CD4-positive, alpha-beta T cell treated with Interleukin-21 for 1 hour (primary cell): Measurements from ENCODE around the gene ELSPBP1.
"Not testable (repeated sequence)": the region's sequence is repeated elsewhere in the genome, so short reads cannot be mapped to it uniquely, and the experiment has no call there.

Experiments used
- DNase-seq: peaks from one replicate; pipeline ENCODE4 v3.0.0-alpha.2; 2020

Gene ELSPBP1

DNA sequence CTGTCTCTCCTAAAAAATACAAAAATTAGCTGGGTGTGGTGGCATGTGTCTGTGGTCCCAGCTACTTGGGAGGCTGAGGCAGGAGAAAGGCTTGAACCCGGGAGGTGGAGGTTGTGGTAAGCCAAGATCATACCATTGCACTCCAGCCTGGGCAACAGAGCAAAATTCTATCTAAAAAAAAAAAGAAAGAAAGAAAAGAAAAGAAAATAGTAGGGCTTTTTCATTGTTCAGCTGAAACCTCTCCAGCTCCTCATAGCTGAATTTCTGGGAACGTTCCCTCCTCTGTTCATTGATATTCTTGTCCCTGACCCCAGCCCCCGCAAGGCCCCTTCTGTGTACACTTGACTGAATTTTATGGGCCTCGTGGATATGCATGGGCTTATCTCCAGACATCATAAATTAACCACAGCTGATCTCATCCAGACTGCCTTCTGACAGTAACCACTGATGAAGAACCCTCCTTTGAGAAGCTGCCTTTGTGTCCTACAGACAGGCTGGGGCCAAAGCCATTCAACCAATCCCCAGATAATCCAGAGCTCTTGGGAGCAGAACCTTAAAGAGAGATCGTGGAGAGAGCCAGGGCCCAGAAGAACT is at the start of gene ELSPBP1:
Gene ELSPBP1 (plus strand): TSS at position 424 of the 594 bp plus-strand sequence. CDS start 14,036 bp downstream, outside the sequence.
- no peak for DNase-seq

DNA sequence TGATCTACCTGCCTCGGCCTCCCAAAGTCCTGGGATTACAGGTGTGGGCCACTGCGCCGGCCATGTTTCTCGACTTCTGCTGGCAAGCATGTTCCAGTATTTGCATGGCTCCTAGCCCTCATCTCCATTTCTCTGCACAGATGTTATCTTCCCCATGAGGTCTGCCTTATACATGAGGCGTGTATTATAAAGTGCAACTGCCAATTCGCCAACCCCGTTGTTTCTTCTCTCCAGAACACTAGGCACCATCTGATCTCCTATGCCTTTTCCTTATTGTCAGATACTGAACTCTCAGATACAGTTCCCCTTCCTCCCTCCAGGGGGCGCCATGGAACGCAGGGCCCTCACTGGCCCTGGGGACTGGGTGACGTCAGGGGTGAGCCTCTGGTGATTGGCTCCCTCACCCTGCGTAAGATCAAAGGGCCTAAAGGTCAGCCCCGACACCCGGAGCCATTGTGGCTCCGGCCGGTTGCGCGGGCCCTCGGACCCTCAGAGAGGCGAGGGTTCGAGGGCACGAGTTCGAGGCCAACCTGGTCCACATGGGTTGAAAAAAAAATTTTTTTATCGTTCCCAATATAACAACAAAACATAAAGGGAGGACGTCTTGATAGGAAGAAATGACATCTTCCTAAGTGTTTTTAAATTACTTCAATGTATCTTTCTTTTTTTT is 44.4 kb upstream of the ELSPBP1 start:
- DNase-seq = not testable (repeated sequence)

DNA sequence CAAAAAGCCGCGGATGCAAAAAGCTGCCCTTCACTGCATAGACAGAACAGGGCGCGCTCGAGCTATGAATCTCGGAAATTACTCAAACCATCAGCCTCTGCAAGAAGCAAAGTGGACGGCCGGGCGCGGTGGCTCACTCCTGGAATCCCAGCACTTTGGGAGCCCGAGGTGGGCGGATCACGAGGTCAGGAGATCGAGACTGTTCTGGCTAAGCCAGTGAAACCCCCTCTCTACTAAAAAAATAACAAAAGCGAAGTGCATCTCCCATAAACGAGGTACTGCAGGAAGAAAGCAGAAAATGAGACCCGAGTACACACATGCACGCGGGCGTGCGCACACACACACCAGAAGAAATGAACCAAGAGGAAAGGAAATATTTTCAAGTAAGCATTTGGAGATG is 42.3 kb upstream of the ELSPBP1 start:
- DNase-seq = not testable (repeated sequence)

DNA sequence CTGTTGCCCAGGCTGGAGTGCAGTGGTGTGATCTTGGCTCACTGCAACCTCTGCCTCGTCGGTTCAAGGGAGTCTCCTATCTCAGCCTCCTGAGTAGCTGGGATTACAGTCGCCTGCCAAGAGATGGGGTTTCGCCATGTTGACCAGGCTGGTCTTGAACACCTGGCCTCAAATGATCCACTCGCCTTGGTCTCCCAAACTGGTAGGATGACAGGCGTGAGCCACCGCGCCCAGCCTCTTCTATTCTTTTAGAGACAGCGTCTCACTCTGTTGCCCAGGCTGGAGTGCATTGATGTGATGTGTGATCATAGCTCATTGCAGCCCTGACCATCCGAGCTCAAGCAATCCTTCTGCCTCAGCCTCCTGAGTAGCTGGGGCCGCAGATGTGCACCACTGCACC is 38.5 kb upstream of the ELSPBP1 start:
- DNase-seq = not testable (repeated sequence)

DNA sequence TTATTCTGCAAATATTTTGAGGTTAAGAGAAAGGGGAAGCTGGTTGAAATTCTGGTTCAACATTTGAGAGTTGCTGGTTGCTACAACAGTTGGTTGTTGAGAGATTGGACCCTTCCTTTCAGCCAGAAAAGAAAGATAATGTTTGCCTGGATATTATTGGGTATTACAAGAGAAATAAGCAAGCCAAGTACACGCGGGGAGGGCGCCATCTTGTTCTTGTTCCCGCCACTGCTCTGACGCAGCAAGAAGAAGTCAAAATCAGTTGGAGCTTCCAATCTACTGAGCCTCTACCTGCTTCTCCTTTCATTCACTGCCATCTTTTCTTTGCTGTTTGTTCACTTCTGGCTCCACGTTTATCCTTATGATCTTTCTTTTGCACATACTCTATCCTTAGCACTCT is 20.9 kb upstream of the ELSPBP1 start:
- DNase-seq = no peak

DNA sequence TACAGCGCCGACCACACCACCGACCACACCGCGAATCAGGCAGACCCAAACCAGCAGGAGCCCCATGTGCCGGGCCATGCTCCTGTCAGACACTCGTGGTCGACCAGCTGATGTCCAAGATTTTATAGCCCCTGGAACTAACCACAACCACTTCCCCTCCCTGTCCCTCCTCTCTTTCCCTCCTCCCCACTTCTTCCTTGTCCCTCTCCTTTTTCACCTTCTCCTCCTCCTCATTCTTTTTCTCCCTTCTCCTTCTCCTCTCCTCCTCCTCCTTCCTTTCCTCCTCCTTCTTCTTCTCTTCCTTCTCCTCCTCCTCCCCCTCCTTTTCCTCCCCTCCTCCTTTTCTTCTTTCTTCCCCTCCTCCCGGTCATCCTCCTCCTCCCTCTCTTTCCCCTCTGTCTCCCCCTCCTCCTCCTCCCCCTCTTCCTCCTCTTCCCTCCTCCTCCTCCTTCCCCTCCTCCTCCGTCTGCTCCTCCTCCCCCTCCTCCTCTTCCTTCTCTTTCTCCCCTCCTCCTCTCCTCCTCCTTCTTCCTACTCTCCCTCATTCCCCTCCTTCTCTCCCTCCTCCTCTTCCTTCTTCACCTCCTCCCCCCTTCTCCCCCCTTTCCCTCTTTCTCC is 3.1 kb upstream of the ELSPBP1 start:
- no peak for DNase-seq

DNA sequence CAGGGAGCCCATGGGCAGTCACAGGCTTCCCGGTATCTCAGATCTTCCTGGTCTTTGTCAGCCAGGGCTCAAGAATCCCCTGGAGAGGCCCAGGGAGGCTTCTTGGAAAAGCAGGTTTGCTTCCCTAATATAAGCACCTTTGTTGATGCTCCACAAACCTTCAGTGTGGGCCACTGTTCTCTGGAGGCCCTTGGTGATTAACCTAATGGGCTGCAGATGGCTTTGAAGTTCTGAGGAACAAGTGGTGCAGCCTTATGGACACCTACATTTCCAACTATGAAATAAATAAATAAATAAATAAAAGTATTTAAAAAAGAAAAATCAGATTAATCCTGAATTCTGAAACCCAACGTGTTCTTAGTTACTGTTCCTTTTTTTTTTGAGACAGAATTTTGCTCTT is 2.4 kb upstream of the ELSPBP1 start, which contains the start of gene BSPH1:
Gene BSPH1 (minus strand): TSS at position 101 of the 400 bp plus-strand sequence. CDS start 89 bp downstream, at position 12.
- DNase-seq = no peak

DNA sequence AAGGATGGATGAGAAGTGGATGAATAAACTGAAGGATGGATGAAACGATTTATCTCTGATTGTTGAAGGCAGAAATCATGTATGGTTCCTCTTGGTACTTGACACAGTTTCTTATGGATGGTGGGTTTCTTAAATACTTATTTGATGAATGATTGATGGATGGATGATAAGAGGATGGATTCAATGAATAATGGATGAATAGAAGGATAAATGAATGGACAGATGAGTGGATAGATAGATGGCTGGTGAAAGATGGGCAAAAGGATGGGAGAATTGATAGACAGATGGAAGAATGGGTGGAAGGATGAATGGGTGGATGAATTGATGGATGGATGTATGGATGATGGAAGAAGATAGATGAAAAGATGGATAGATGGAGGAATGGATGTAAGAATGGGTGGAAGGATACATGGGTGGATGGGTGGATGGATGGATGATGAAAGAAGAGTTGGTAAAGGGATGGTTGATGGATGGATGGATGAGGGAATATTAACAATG is 1.8 kb downstream of the ELSPBP1 start:
- DNase-seq = no peak

DNA sequence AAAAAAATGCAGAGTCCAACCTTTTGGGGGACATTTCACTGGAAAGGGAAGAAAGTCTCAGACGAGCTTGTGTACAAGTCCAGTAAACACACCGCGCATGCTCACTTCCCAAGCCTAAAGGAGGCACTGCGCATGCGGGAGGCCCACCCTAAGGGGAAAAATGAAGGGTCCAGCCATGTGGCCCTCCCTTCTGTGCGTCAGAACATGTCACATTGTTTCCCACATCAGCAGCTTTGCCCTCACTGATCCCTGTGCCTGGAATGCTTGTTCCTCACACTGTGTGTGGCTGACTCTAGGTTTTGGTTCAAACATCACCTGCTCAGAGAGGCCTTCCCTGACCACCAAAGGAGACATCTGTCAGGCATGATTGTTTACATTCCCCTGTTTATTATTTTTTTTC is 4.4 kb downstream of the ELSPBP1 start:
- no peak for DNase-seq

DNA sequence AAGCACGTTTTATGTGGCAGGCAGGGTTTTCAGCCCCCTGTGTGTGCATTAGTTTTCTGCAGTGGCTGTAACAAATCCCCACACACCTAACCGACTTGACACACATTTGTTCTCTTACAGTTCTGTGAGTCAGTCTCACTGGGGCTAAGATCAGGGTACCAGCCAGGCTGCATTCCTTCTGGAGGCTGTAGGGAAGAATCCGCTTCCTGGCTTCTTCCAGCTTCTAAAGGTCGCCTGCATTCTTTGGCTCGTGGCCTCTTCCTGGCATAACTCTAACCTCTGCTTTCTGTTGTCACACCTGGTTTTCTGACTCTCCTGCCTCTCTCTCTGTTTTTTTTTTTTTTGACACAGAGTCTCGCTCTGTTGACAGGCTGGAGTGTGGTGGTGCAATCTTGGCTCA is 6.4 kb downstream of the ELSPBP1 start:
- no peak for DNase-seq

DNA sequence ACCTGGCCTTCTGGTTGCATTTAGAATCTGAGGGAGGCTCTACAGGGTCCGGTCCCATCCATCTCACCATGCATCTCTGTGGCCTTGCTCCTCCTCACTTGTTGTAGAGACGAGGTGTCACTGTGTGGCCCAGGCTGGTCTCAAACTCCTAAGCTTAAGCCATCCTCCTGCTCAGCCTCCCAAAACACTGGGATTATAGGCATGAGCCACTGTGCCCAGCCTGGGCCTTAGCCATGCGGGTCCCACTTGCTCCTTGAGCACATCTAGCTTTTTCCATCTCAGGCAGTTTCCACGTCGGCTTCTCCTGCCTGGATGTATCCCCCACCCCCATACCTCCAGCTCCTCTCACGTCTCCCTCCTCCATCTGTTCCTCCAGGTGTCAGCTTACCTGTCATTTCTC is 9.8 kb downstream of the ELSPBP1 start:
- DNase-seq = no peak

DNA sequence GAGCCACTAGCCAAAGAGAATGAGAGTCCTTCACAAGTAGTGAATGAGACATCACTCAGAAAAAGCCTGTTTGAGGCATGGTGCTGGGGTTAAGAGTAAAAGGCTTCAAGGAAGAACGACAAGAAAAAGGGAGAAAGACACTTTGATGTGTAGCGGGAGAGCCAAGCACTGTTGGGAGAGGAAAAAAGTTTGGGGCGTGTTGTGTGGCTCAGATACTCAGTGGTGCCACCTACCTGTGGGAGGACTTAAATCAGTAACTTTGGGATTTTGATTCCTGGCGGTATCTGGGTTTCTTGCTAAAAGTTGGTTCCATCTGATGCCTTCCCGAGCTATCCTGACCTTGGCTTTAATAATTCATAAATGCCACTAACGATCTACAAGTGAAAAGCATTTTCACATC is 12.3 kb downstream of the ELSPBP1 start:
- DNase-seq = no peak

DNA sequence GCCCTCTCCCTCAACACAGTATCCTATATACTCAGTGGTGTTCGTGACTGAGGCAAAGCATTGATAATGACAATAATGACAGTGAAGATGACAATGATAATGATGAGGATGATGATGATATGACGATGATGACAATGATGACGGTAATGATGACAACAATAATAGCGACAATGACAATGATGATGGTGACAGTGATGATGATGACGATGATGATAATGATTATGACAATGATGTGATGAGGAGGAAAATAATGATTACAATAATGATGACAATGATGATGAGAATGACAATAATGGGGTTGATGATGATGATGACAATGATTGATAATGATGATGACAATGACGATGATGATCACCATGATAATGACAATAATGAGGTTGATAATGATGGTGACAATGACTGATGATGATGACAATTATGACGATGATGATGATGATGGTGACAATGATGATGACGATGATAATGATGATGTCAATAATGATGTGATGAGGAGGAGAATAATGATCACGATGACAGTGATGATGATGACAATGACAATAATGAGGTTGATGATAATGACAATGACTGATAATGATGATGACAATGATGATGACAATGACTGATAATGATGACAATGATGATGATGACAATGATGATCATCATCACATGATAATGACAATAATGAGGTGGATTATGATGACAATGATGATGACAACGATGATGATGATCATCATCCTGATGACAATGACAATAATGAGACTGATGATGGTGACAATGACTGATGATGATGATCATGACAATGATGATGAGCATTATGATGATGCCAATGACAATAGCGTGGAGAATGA is 16.7 kb downstream of the ELSPBP1 start:
- DNase-seq = no peak

DNA sequence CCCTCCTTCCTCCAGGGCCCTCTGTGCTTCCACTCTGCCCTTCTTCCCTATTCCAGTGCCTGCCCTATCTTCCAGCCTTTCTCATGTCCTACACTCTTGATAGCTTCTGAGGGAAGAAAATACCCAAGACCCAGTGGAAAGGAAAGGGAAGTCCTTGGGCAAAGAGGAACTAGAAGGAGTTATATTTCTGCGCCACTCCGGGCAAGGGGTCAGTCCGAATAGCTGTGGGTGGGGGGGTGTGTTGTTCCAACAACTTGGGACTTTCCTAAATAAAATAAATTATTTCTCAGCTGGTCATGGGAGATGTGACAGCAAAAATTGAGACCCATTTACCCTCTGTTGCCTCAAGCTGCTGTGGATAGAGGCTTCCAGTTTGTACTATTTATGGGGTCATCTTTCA is 26.3 kb downstream of the ELSPBP1 start:
- DNase-seq = no peak

DNA sequence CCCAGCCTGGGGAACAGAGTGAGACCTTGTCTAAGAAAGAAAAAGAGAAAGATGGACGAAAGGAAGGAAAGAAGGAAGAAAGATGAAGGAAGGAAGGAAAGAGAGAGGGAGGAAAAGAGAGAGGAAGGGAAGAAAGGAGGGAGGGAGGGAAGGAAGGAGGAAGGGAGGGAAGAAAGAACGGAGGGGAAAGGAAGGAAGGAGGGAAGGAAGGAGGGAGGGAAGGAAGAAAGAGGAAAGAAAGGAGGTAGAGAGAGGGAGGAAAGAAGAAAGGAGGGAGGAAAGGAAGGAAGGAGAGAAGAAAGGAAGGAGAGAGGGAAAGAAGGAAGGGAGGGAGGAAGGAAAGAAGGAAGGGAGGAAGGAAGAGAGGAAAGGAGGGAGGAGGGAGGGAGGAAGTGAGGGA is 28.6 kb downstream of the ELSPBP1 start:
- no peak for DNase-seq

DNA sequence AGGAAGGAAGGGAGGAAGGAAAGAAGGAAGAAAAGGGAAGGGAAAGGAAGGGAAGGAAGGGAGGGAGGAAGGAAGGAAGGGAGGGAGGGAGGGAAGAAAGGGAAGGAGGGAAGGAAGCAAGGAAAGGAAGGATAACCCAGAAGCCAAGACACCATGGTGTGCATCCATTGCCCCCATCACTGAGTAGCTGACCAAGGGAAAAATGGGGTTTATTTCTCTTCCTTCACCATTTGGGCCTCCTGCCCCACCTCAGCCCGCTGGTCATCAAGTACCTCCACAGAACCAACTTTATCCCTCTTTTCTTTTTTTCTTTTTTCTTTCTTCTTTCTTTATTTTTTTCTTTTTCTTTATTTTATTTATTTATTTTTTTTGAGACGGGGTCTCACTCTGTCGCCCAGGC is 29.1 kb downstream of the ELSPBP1 start:
- DNase-seq = no peak

DNA sequence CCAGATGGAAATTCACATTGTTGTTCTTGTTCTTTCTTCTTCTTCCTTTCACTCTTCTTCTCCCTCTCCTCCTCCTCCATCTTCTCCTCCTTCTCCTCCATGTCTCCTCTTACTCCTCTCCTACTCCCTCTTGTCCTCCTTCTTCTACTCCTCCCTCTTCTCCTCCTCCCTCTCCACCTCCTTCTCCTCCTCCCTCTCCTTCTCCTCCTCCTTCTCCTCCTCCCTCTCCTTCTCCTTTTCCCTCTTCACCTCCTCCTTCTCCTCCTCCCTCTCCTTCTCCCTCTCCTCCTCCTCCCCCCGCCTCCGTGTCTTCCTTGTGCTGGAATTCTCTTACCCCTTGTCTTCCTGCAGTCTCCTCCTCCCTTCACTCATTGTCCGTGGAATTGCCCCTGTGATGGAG is 31.0 kb downstream of the ELSPBP1 start:
- DNase-seq = no peak

DNA sequence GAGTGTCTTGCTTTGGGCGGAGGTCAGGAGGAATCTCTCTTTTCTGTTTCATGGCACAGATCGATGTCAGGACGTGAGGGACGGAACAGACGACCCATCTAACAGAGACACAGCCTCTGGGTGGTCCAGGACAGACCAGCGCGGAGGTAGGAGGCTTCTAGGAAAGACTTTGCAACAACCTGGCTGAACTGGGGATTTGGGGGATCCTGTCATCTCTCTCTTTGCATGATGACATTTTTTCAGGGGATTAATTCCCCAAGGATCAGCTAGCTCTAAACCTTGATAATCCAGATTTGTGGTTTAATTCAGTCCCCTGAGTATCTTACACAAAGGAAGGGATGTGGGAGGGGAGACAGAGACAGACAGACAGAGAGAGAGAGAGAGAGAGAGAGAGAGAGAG is 35.0 kb downstream of the ELSPBP1 start:
- DNase-seq = no peak

DNA sequence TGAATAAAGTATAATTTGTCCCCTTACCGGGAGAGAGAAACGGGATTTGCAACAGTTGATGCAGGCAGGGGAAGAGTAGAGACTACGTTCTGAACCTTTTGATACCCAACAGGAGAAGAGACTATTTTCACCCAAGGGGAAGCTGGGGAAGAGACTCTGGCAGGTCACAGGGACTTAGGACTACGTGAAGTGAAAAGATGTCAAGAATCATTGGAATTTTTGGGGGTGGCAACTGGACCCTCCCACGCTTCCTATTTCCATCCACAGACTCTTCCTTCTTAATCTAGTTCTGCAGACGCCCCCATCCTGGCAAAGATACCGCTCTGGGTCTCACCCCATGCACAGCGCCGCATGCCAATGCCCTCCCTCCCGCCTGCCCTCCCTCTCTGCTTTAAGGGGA is 35.6 kb downstream of the ELSPBP1 start:
- no peak for DNase-seq

DNA sequence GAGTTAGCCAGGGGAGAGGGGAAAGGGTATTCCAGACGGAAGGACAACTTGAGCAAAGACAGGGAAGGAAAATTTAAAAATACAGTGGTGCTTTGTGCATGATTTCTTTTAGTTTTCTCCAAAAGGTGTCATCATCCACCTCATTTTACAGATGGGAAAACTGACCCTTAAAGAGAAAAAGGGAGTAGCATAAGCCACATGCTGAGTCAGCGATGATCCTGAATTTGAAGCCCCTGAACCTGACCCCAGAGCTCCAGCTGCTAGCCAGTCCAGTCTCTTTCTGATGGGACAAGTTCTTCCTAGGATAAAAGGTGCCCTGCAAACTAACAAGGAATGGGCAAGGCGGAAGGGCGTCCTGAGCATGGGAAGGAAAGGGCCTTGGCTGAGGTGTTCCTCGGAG is 39.2 kb downstream of the ELSPBP1 start:
- DNase-seq = no peak

DNA sequence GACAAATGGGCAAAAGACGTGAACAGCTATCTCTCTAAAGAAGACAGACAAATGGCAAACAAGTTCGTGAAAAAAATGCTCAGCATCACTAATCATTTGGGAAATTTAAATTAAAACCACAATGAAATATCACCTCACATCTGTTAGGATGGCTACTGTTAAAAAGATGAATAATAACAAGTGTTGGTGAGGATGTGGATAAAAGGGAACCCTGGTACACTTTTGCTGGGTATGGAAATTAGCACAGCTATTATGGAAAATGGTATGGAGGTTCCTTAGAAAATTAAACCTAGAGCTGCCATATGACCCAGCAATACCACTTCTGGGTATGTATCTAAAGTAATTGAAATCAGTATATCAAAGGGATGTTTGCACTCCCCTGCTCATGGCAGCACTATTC is 42.3 kb downstream of the ELSPBP1 start:
- no peak for DNase-seq

DNA sequence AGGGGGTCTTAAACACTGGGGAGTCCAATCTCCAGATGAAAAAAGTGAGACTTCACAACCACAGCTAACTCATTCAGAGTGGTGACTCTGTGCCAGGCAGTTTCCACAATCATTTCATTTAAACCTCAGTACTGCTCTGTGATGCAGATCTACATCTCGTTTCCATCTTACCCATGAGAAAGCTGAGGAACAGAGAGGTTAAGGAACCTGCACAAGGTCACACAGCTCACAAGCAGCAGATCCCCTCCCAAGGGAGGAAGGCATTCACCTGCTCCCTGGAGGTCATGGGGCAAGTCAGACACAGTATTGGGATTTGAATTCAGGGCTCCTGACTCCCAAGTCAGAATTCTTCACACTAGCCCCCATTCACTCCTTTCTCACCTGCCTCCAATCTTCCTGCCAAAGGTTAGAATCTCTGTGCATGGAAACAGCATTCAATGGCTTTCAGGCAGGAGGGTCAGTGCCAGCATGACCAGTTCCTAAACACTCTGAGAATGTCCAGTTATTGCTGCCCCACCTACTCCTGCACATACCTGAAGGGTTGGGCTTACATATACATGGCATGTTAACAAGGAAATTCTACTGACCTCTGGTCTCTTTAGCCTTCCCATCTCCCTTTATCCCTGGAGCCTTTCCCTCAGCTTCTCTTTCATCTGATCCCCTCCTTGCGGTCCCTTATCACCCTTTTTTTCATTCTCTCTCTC is 47.6 kb downstream of the ELSPBP1 start:
- no peak for DNase-seq
